H1 (cell line): ENCODE results near the gene TLR5.

Experiments
- JUND ChIP-seq: IDR thresholded peaks from 2 replicates; pipeline ENCODE4 v1.6.1; 2011; ENCODE audit warnings: mild to moderate bottlenecking, improper control_type of control experiment, low read length
- POU5F1 ChIP-seq: IDR thresholded peaks from 2 replicates; pipeline ENCODE4 v1.6.1; 2011; ENCODE audit warnings: low read depth, mild to moderate bottlenecking, low read length, moderate library complexity
- SIN3A ChIP-seq, 2 experiments: IDR thresholded peaks in 1 of 2; conservative IDR thresholded peaks in 1 of 2; 2 replicates each; pipeline ENCODE4 v1.6.1; 2011 to 2012; ENCODE audit warnings: low read length in 2 of 2, improper control_type of control experiment in 1 of 2, low read depth in 1 of 2, mild to moderate bottlenecking in 1 of 2
- TAF1 ChIP-seq: IDR thresholded peaks from 2 replicates; pipeline ENCODE4 v1.6.1; 2011; ENCODE audit warnings: mild to moderate bottlenecking, low read depth, low read length

DNA sequence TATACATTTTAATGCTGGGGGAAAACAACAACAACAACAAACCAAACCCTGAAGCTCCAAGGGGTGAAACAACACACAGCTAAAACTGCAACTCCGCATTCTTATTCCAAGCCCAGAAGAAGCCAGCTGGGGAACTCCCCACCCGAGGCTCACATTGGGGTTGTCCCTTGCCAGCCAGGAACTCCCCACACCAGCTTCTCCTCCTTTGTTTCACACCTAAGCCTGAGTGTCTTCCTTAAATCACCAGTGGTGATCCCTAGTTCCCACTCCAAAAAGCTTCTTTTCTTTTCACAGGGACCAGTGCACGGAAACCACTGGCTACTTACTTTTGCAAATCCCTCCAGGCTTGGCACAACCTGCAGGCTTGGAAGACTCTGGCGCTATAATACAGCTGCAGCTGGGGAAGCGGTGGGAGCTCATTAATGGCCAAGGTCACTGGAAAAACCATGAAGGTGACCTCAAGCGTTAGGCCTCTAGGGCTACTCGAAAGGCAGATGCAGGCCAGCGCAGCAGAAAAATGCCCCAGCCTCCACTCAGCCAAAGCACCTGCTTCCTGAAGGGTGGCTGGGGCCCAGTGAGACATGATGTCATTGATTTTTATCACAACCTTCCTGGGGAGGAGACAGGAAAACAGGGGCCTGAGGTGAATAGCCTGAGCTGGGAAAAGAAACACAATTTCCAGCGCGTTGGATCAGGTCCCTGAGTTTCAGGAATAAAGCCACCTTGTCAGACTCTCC is 40.1 kb downstream of the TLR5 start:
- TF ChIP-seq JUND: no peak
- no peak for TF ChIP-seq POU5F1
- TF ChIP-seq SIN3A (conservative IDR thresholded peaks at IDR 0.05 in 1 of 2, IDR thresholded peaks at IDR 0.05 in 1 of 2; ENCODE audit: low read depth in 1 of 2, low read length in 2 of 2): no peak
- TF ChIP-seq TAF1: no peak
